T47D (cell line): ENCODE results near the gene ZNF451.
"Not testable (repeated sequence)": the region's sequence is repeated elsewhere in the genome, so short reads cannot be mapped to it uniquely, and the experiment has no call there.

Experiments
- DNase-seq, 2 experiments: peaks; one replicate each; pipeline versions ENCODE4 v3.0.0 to v3.0.0-alpha.2; 2011 to 2012; ENCODE audit warnings: low read depth in 1 of 2, low spot score in 1 of 2
- JUND ChIP-seq: IDR thresholded peaks from 2 replicates; pipeline ENCODE4 v1.6.1; 2012; ENCODE audit warnings: low read depth
- in situ Hi-C: cut with HindIII; loops from 2 replicates; pipeline ENCODE4 v1.10.0; 2016; ENCODE audit warnings: low sequenced_read_pairs, low pct_unique_long_range_greater_than_20kb

The ZNF451 gene, protein sequence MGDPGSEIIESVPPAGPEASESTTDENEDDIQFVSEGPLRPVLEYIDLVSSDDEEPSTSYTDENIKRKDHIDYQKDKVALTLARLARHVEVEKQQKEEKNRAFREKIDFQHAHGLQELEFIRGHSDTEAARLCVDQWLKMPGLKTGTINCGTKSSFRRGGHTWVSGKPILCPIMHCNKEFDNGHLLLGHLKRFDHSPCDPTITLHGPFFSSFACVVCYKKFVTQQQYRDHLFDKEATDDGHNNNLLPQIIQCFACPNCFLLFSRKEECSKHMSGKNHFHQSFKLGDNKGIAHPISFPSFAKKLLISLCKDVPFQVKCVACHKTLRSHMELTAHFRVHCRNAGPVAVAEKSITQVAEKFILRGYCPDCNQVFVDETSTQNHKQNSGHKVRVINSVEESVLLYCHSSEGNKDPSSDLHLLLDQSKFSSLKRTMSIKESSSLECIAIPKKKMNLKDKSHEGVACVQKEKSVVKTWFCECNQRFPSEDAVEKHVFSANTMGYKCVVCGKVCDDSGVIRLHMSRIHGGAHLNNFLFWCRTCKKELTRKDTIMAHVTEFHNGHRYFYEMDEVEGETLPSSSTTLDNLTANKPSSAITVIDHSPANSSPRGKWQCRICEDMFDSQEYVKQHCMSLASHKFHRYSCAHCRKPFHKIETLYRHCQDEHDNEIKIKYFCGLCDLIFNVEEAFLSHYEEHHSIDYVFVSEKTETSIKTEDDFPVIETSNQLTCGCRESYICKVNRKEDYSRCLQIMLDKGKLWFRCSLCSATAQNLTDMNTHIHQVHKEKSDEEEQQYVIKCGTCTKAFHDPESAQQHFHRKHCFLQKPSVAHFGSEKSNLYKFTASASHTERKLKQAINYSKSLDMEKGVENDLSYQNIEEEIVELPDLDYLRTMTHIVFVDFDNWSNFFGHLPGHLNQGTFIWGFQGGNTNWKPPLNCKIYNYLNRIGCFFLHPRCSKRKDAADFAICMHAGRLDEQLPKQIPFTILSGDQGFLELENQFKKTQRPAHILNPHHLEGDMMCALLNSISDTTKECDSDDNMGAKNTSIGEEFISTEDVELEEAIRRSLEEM

DNA sequence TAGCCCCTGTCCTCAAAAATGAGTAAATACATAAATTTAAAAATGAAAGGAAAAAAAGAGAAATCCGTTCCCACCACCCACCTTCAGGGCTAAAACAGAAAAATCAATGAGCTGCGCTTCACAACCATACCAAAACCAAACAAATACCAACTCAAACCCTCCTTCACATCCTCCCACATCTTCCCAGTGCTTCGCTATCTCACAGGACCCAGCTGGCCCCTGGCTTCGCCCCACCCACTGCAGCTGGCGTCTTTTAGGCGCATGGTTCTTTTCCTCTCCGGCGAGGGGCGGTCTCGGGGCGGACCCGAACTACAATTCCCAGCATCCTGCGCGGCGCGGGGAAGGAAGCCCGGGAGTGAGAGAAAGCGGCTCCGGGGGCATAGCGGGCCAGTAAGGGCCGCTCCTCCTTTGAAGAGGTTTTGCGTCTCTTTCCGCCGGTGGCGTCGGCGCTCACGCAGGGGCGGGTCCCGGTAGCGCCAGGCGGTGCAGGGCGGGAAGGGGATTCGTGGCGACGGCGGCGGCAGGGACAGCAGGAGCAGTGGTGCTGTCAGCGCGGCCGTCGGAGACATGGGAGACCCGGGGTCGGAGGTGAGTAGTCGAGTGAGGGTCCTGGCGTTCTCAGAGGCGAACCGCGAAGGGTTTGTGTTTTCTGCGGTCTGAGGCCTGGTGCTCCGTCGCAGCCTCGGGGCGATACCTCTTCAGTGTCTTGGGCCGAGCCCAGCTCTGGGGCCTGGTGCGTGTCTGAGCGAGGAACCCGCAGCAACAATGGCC, at the start of gene ZNF451:
Gene ZNF451 (plus strand): TSS at position 502 of the 771 bp plus-strand sequence. CDS start 66 bp downstream, at position 568.
- in situ Hi-C loops, result no loop called here
- TF ChIP-seq JUND, result no peak
- DNase-seq, result peak; percentile 90 to 97

DNA sequence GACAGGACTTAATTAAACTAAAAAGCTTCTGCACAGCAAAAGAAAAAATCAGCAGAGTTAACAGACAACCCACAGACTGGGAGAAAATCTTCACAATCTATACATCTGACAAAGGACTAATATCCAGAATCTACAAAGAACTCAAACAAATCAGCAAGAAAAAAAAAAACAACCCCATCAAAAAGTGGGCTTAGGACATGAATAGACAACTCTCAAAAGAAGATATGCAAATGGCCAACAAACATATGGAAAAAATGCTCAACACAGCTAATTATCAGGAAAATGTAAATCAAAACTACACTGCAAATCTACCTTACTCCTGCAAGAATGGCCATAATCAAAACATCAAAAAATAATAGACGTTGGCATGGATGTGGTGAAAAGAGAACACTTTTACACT, 45.9 kb upstream of the ZNF451 start:
- in situ Hi-C loops, DNase-seq: not testable (repeated sequence)

DNA sequence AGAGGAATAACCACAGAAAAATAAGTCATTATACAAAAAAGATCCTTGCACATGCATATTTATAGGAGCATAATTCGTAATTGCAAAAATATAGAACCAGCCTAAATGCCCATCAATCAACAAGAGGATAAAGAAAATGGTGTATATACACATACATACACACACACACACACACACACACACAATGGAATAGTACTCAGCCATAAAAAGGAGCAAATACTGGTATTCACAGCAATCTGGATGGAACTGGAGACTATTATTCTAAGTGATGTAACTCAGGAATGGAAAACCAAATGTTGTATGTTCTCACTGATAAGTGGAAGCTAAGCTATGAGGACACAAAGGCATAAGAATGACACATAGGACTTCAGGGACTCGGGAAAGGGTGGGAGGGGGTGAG, 45.4 kb upstream of the ZNF451 start:
- no peak for DNase-seq
- in situ Hi-C loops, result no loop called here
- TF ChIP-seq JUND, result no peak

DNA sequence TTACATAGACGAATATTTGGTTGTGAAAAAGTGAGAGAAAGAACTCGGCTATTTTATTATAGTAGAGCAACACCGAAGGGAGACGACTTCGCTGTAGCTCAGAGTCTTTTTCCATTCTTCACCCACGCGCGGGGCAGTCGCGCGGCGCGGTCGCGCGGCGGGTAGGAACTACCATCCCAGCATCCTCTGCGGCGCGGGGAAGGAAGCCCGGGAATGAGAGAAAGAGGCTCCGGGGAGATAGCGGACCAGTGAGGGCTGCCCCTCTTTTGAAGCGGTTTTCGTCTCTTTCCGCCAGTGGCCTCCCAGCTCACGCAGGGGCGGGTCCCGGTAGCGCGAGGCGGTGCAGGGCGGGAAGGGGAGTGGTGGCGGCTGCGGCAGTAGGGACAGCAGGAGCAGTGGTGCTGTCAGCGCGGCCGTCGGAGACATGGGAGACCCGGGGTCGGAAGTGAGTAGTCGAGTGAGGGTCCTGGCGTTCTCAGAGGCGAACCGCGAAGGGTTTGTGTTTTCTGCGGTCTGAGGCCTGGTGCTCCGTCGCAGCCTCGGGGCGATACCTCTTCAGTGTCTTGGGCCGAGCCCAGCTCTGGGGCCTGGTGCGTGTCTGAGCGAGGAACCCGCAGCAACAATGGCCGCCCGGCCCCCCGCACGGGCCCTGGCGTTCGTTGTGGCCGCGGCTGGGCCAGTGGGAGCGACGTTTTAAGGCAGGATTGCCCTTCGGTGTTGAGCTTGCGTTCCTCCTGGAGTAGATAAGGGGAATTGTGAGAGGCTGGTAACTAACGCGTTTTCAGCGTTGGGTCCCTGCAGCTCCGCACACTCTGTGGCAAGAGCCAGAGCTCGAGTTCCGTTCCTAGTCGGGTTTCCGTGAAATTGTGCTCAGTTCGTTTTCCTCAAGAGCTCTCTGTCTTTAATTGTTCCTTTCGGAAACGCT, 43.4 kb upstream of the ZNF451 start, which contains the start of gene KIAA1586:
Gene KIAA1586 (plus strand): TSS at position 362 of the 925 bp plus-strand sequence. CDS start 63 bp downstream, at position 425.
- in situ Hi-C loops, result not testable (repeated sequence)
- DNase-seq, result peak; percentile 83 to 91

DNA sequence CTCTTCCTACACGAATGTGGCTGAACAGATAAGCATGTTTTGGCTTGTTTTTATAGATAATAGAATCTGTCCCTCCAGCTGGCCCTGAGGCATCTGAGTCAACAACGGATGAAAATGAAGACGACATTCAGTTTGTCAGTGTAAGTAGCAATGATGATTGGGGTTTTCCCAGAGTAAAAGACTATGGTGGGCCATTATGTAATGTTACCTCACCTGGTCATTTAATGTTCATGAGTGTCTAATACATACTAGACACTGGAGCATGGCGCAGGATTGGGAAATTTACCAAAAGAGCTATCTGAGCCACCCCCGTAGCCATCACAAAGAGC, 42.8 kb upstream of the ZNF451 start:
- in situ Hi-C loops, DNase-seq: not testable (repeated sequence)

DNA sequence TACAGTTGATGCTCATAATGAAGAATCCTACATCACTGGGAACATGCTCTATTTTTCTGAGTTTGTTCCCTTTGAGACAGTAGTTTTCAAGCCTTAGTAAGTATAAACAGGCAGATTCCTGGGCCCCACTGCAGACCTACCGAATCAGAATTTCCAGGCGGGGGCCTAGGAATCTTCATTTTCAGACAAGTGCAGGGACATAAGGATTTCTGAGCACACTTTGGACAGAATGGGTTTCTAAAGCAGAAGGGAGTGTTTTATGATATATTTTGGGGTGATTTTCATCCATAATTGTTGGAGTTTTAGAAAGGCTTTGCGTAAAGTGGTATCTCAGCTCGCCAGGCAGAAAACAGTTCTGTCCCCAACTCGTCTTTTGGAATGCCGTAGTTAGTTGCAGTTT, 42.1 kb upstream of the ZNF451 start:
- in situ Hi-C loops, DNase-seq: not testable (repeated sequence)

DNA sequence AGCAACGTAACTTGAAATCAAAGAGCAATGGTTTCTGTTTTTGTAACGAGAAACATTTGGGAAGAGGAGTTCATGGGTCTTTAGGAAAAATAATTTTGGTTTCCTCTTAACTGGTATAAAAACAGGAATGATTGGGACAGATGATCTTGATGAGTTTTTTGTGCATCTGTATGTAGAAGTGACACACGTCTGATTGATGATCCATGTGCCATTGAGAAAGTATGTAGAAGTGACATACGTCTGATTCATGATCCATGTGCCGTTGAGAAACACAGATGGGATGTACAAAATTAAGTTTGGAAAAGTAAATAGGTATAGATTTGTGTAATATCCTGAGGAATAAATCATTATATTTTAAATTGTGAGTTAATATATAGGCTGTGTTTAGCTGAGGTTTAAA, 41.4 kb upstream of the ZNF451 start:
- in situ Hi-C loops, result no loop called here
- DNase-seq, result no peak
- no peak for TF ChIP-seq JUND

DNA sequence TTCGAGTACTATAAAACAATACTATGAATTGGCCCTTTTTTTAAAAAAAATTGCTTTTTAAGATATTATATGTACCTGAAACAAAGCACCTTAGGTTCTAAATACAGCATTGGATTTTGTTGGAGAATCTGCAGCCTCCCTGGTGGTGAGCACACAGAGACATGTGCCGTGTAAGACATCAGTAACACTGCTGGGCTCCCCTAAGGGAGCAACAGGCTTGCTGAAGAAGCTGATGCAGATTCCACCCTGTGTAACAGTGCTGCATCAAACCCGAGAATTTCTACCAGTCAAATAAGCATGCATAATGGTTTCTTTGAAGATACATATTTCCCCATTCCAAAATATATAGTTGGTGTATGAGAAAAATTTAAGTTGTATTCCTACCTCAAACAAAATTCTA, 26.1 kb upstream of the ZNF451 start:
- no peak for DNase-seq
- no peak for TF ChIP-seq JUND
- in situ Hi-C loops, result no loop called here

DNA sequence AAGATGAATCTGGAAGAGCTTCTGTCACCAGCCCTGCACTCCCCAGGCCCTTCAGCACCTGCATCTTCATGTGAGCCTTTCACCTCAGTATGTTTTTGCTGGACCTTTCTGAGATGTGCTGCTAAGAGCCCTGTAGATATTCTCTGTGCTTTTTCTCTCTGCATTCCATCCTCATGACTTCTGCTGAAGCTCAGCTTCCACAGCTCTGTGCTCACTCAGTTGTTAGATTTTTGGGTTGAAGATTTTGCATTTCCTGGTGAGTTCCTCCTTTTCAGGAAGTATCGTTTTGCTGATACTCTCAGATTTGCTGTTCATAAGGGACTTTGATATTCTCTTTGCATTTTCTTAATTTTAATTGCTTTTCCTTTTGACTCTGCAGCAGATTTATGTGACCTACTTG, 25.2 kb upstream of the ZNF451 start:
- DNase-seq, result no peak
- in situ Hi-C loops, result no loop called here
- TF ChIP-seq JUND, result no peak

DNA sequence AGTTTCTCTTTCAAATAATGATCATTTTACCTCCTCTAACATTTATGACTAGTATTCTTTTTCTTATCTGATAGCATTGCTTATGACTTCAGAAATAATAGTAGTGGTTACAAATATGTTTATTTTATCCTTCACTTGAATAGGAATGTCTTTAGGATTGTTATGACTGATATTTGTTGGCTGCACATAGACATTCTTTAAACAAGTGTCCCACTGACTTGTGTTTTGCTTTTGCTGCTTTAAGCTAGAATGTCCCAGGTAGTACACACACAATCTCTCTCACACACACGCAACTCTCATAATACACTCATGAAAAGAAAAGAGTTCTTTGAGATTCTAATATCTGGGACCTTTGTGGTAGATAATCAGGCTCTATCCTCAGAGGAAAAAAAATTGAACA, 21.9 kb upstream of the ZNF451 start:
- in situ Hi-C loops, result no loop called here
- DNase-seq, result no peak
- TF ChIP-seq JUND, result no peak

DNA sequence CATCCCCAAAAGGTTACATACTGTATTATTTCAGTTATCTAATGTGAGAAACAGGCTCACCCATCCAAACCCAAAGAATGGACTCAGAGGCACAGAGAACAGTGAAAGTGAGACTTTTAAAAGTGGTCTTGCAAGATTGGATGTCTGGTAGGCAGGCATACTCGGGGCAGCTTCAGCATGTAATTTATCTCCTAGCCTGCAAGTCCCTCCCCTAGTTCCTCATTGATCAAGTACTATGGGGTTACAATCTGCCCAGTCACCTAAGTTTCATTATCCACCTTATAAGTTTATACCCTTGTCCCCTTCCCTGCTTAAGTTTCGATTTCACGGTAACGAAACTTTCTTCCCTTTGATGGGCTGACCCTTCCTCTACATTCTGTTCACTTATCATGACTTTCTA, 20.8 kb upstream of the ZNF451 start:
- TF ChIP-seq JUND, result no peak
- no peak for DNase-seq
- in situ Hi-C loops, result no loop called here
